PC-3 (cell line): Measurements from ENCODE around the gene SLC39A11. TPM values are rescaled to one million over a fixed set of nuclear protein-coding genes. Genes with fewer than 3 reads are reported as not detected.

ENCODE experiments used
- ATAC-seq: fragments of 200-7000 bp; cut with Tn5 transposase; 2 replicates; pipeline ENCODE4 v1.9.1; 2020; ENCODE audit warnings: mild to moderate bottlenecking, moderate library complexity
- BruUV-seq: library from RNA; stranded (reverse); fragments of 400-500 nt; replicated peaks from 2 replicates; lab custom pipeline; 2021; lab: Mats Ljungman, UMichigan
- CTCF ChIA-PET: fragments of 300-600 bp; sonication (Branson Sonifier 250); formaldehyde crosslinking; loops from one replicate; lab custom pipeline; 2022; ENCODE audit warnings: antibody characterized with exemption; lab: Charles Lee
- POLR2A ChIA-PET: fragments of 300-600 bp; sonication (Branson Sonifier 250); formaldehyde crosslinking; loops from one replicate; lab custom pipeline; 2022; ENCODE audit warnings: antibody characterized with exemption; ENCODE audit not compliant: unreplicated experiment; lab: Charles Lee
- DNase-seq: peaks from one replicate; pipeline ENCODE4 v3.0.0-alpha.2; 2015
- H2AFZ ChIP-seq: fragments of 300-600 bp; sonication (generic); 2 replicates; pipeline ENCODE4 v1.6.0; 2016; ENCODE audit warnings: antibody characterized with exemption, low read length
- H3F3A ChIP-seq: fragments of 300-600 bp; sonication (generic); one replicate; pipeline ENCODE4 v1.6.0; 2017; ENCODE audit warnings: antibody characterized with exemption, low read length, control low read depth, mild to moderate bottlenecking; ENCODE audit not compliant: unreplicated experiment
- H3K27ac ChIP-seq: fragments of 300-600 bp; sonication (generic); 2 replicates; pipeline ENCODE4 v1.5.1; 2016; ENCODE audit warnings: mild to moderate bottlenecking, low read length
- H3K27me3 ChIP-seq: fragments of 300-600 bp; sonication (generic); 2 replicates; pipeline ENCODE4 v1.6.1; 2016; ENCODE audit warnings: low read length, mixed read lengths
- H3K36me3 ChIP-seq: fragments of 300-600 bp; sonication (generic); 2 replicates; pipeline ENCODE4 v1.6.1; 2016; ENCODE audit warnings: low read depth, mixed run types, low read length, mixed read lengths
- H3K4me1 ChIP-seq: fragments of 300-600 bp; sonication (generic); 2 replicates; pipeline ENCODE4 v1.5.1; 2016; ENCODE audit warnings: low read length; ENCODE audit not compliant: insufficient read depth
- H3K4me2 ChIP-seq: fragments of 300-600 bp; sonication (generic); 2 replicates; pipeline ENCODE4 v1.6.0; 2016; ENCODE audit warnings: low read length
- H3K4me3 ChIP-seq: fragments of 300-600 bp; sonication (generic); 2 replicates; pipeline ENCODE4 v1.5.1; 2016; ENCODE audit warnings: mild to moderate bottlenecking, low read length, mixed read lengths
- H3K79me2 ChIP-seq: fragments of 300-600 bp; sonication (generic); 2 replicates; pipeline ENCODE4 v1.6.1; 2017; ENCODE audit warnings: low read length, mixed read lengths
- H3K9ac ChIP-seq: fragments of 300-600 bp; sonication (generic); 2 replicates; pipeline ENCODE4 v1.6.0; 2016; ENCODE audit warnings: mild to moderate bottlenecking, low read length
- H3K9me2 ChIP-seq: fragments of 300-600 bp; sonication (generic); replicated peaks from 2 replicates; pipeline ENCODE4 v1.6.1; 2016; ENCODE audit warnings: mixed run types, low read length, mixed read lengths
- H3K9me3 ChIP-seq: fragments of 300-600 bp; sonication (generic); 2 replicates; pipeline ENCODE4 v1.6.1; 2016; ENCODE audit warnings: low read length, mixed read lengths
- H4K20me1 ChIP-seq: fragments of 300-600 bp; sonication (generic); 2 replicates; pipeline ENCODE4 v1.6.1; 2016; ENCODE audit warnings: low read length, mixed read lengths
- EZH2 ChIP-seq: fragments of 300-600 bp; sonication (generic); IDR thresholded peaks from one replicate; pipeline ENCODE4 v1.6.1; 2017; ENCODE audit warnings: antibody characterized with exemption, mild to moderate bottlenecking, low read length; ENCODE audit not compliant: unreplicated experiment
- EZH2phosphoT487 ChIP-seq: fragments of 300-600 bp; sonication (generic); IDR thresholded peaks from 2 replicates; pipeline ENCODE4 v1.6.1; 2018; ENCODE audit warnings: mild to moderate bottlenecking, antibody characterized with exemption, low read length, borderline replicate concordance
- intact Hi-C: fragments of 100-400 bp; cut with micrococcal nuclease; formaldehyde crosslinking; loops from 2 replicates; pipeline ENCODE4 v1.9.0; 2023
- total RNA-seq: library from RNA; depleted of rRNA; stranded (reverse); fragments of >200 nt; gene quantifications from 2 replicates; pipeline ENCODE4 v1.2.3, GENCODE V29; 2014
- TF ChIP-seq, protein P1 (sequence below): fragments of 300-600 bp; sonication (generic); conservative IDR thresholded peaks from 2 replicates; pipeline ENCODE4 v1.5.1; 2017; ENCODE audit warnings: antibody characterized with exemption, low read depth, mild to moderate bottlenecking, low read length

Gene SLC39A11
- total RNA-seq, 1 experiment from 2014 or later = 37.7 TPM

DNA sequence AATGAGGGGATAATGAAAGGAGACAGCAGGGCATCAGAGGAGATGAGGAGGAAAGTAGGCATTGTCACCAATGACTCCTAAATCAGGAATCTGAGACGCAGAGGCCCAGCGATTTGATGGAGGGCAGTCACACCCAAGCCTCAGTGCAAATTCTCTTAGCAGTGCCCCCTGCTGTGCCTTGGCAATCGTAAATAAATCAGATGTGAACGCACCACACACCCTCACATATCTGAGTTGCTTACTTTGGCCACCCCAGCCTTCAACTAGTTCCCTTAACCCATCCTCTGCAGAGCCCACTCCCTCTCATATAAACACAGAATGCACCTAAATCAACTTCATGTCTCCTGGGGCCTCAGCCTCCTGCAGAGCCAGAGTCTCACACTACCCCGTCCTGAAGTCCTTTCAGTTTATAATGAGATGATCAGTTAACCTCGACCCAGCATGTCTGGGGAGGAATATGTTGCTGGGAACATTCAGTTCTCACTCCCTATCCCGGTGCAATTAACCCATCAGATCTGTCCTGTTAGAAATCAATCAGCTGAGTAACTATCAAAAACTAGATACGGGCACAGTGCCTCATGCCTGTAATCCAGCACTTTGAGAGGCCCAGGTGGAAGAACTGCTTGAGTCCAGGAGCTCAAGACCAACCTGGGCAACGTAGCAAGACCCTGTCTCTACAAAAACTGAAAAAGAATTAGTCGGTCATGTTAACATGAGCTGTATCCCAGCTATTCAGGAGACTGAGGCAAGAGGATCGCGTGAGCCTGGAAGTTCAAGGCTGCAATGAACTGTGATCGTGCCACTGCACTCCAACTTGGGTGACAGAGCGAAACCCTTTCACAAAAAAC is 78.4 kb downstream of the SLC39A11 start:
- Histone ChIP-seq H3K9me3 (no peaks in the 10 kb centered on the region), H3K9me2 (no peaks in the 10 kb centered on the region), H4K20me1 (no peaks in the 10 kb centered on the region), H3K4me3 (no peak overlapping the region), H3K9ac (no peak overlapping the region), H3K4me2 (no peak overlapping the region), H3K27me3 (no peaks in the 10 kb centered on the region), H3F3A (no peaks in the 10 kb centered on the region), H2AFZ (no peak overlapping the region), H3K79me2 (no peaks in the 10 kb centered on the region), H3K4me1 (0 out of 2 replicates have a peak, but pooled peaks cover 3% of the 10 kb centered on the region), H3K27ac (no peak overlapping the region), H3K36me3 (0 out of 2 replicates have a peak, but pooled peaks cover 5% of the 10 kb centered on the region)
- CTCF ChIA-PET = no interaction called here
- intact Hi-C loops = no loop called here
- POLR2A ChIA-PET = no interaction called here
- ATAC-seq = peak; percentile 50
- no TSS peak for BruUV-seq
- no peak for TF ChIP-seq EZH2
- TF ChIP-seq, protein P1, sequence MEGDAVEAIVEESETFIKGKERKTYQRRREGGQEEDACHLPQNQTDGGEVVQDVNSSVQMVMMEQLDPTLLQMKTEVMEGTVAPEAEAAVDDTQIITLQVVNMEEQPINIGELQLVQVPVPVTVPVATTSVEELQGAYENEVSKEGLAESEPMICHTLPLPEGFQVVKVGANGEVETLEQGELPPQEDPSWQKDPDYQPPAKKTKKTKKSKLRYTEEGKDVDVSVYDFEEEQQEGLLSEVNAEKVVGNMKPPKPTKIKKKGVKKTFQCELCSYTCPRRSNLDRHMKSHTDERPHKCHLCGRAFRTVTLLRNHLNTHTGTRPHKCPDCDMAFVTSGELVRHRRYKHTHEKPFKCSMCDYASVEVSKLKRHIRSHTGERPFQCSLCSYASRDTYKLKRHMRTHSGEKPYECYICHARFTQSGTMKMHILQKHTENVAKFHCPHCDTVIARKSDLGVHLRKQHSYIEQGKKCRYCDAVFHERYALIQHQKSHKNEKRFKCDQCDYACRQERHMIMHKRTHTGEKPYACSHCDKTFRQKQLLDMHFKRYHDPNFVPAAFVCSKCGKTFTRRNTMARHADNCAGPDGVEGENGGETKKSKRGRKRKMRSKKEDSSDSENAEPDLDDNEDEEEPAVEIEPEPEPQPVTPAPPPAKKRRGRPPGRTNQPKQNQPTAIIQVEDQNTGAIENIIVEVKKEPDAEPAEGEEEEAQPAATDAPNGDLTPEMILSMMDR = peak; percentile 39
- DNase-seq = peak; percentile 57

DNA sequence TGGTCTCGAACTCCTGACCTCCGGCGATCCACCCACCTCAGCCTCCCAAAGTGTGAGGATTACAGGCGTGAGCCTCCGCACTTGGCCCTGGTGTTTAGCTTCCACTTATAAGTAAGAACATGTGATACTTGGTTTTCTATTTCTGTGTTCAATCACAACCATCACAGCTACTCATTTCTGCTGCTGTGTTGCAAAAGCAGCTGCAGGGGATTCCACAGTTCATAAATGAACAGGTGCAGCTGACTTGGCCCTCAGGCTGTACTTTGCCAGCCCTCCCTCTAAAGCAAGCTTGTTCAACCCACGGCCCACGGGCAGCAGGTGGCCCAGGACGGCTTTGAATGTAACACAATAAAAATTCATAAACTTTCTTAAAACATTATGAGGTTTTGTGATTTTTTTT is 79.2 kb downstream of the SLC39A11 start:
- ATAC-seq = no peak
- no peak overlapping the region for H3K4me3 ChIP-seq
- intact Hi-C loops = no loop called here
- H3K9me3 ChIP-seq = no peaks in the 10 kb centered on the region
- no peaks in the 10 kb centered on the region for H3K79me2 ChIP-seq
- ChIA-PET POLR2A (no interaction called here), CTCF (no interaction called here)
- no TSS peak for BruUV-seq
- H3K9me2 ChIP-seq = no peaks in the 10 kb centered on the region
- no peak overlapping the region for H3K27ac ChIP-seq
- DNase-seq = no peak
- no peaks in the 10 kb centered on the region for H3K36me3 ChIP-seq
- no peaks in the 10 kb centered on the region for H3F3A ChIP-seq
- H4K20me1 ChIP-seq = no peaks in the 10 kb centered on the region
- H2AFZ ChIP-seq = no peak overlapping the region
- TF ChIP-seq EZH2 = no peak
- 0 out of 2 replicates have a peak, but pooled peaks cover 3% of the 10 kb centered on the region for H3K4me1 ChIP-seq
- H3K27me3 ChIP-seq = no peaks in the 10 kb centered on the region
- H3K9ac ChIP-seq = no peak overlapping the region
- H3K4me2 ChIP-seq = no peak overlapping the region

DNA sequence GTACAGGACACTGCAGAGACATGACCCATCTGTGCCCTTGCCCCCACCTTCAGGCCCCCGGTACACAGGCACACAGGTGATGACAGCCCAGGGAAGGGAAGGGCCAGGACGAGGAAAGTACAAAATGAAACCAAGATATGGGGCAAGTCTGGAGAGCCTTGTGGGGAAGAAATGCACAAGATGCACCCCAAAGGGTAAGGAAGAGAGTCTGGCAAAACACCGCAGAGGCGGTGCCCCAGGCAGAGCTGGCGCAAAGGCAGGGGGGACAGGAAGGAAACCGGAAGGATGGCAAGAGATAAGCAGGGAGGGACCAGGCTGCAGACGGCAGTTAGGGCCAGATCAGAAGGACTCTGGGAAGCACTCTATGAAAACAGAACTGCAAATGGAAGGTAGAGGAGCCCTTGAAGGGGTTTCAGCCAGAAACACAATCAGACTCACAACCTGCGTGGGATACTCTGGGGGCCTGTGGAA is 81.4 kb downstream of the SLC39A11 start:
- ATAC-seq (no peak), DNase-seq (no peak)
- Histone ChIP-seq H3K36me3 (no peaks in the 10 kb centered on the region), H3K9ac (no peak overlapping the region), H3K27me3 (no peaks in the 10 kb centered on the region), H3K4me2 (no peak overlapping the region), H3K27ac (no peak overlapping the region), H3F3A (no peaks in the 10 kb centered on the region), H3K4me3 (no peak overlapping the region), H4K20me1 (no peaks in the 10 kb centered on the region), H3K9me3 (no peaks in the 10 kb centered on the region), H3K79me2 (no peaks in the 10 kb centered on the region), H2AFZ (no peak overlapping the region), H3K9me2 (no peaks in the 10 kb centered on the region), H3K4me1 (0 out of 2 replicates have a peak, but pooled peaks cover 3% of the 10 kb centered on the region)
- intact Hi-C loops = no loop called here
- POLR2A ChIA-PET = no interaction called here
- TF ChIP-seq, protein P1 = no peak
- no peak for TF ChIP-seq EZH2phosphoT487
- TF ChIP-seq EZH2 = no peak
- no TSS peak for BruUV-seq
- CTCF ChIA-PET = no interaction called here
